WTC11 (cell line): ENCODE results near the gene EDIL3.

Source experiments
- CTCF ChIP-seq: fragments of 200-600 bp; IDR thresholded peaks from 2 replicates; pipeline ENCODE4 v1.8.0; 2022; ENCODE audit warnings: antibody characterized with exemption
- ESRRA ChIP-seq: sonication (generic); formaldehyde crosslinking; IDR thresholded peaks from 2 replicates; pipeline ENCODE4 v1.8.1; 2022; ENCODE audit warnings: mild to moderate bottlenecking, missing genetic modification reagents, borderline replicate concordance
- NR1H2 ChIP-seq: sonication (generic); formaldehyde crosslinking; IDR thresholded peaks from 2 replicates; pipeline ENCODE4 v1.9.0; 2021; ENCODE audit warnings: mild to moderate bottlenecking, moderate library complexity, missing genetic modification reagents
- SP1 ChIP-seq: sonication (generic); formaldehyde crosslinking; conservative IDR thresholded peaks from 2 replicates; pipeline ENCODE4 v1.8.1; 2022; ENCODE audit warnings: missing genetic modification reagents

DNA sequence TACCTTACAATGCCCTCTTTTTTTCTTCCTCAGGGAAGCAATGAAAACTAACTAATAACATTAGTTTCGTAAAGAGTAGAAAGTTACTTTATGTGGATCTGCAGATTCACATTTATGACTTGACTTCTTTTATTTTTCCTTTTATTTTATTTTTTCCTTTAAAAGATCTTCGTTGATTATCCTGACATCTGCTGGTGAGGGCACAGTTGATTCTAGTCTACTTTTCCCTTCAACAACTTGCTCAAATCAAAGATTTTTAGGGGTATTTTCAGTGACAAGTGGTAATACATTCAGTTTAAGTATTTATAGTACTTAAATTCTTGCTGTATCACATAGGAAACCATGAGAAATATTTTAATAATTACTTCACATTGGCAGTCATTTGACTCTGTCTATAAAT, 4.9 kb downstream of the EDIL3 start:
- TF ChIP-seq ESRRA (CRISPR knock-in tag) (no peak), CTCF (no peak), SP1 (CRISPR knock-in tag) (no peak), NR1H2 (CRISPR knock-in tag) (no peak)
